Breast epithelium (tissue), 3 donors: ENCODE data around the gene NSMCE1.

Source experiments
- CTCF ChIP-seq, 3 donors: fragments of 450-650 bp; IDR thresholded peaks; one replicate each; pipeline ENCODE4 v1.5.1; 2016 to 2017; ENCODE audit warnings: antibody characterized with exemption in 3 of 3, mild to moderate bottlenecking in 3 of 3, moderate library complexity in 3 of 3
- POLR2A ChIP-seq: fragments of 450-650 bp; IDR thresholded peaks from one replicate; pipeline ENCODE4 v1.6.1; 2016; ENCODE audit warnings: antibody characterized with exemption, mild to moderate bottlenecking, moderate library complexity
- POLR2AphosphoS5 ChIP-seq, 3 donors: sonication (generic); formaldehyde crosslinking; IDR thresholded peaks; one replicate each; pipeline ENCODE4 v1.6.1; 2017; ENCODE audit warnings: antibody characterized with exemption in 3 of 3

GRCh38 chr16:27238016-27238587, 30.5 kb downstream of the NSMCE1 start:
- TF ChIP-seq POLR2AphosphoS5 (IDR thresholded peaks at IDR 0.05) (no peak), CTCF (IDR thresholded peaks at IDR 0.05) (no peak), POLR2A (no peak)
